Fibroblast of lung (primary cell): Measurements from ENCODE around the gene HSPH1. TPM values are rescaled to one million over a fixed set of nuclear protein-coding genes. Genes with fewer than 3 reads are reported as not detected.

Experiments
- DNase-seq, 2 donors: peaks; one replicate each; pipeline versions ENCODE4 v3.0.0 to v3.0.0-alpha.2; 2010; ENCODE audit warnings: low read depth in 2 of 2
- H2AFZ ChIP-seq: 2 replicates; pipeline ENCODE4 v1.5.1; 2012; ENCODE audit warnings: low read length, control low read depth, inconsistent platforms
- H3K27ac ChIP-seq: 2 replicates; pipeline ENCODE4 v1.5.1; 2011; ENCODE audit warnings: low read length, control low read depth; ENCODE audit not compliant: insufficient read depth
- H3K27me3 ChIP-seq: 2 replicates; pipeline ENCODE4 v1.5.1; 2011; ENCODE audit warnings: mild to moderate bottlenecking, low read length; ENCODE audit not compliant: control insufficient read depth, insufficient read depth
- H3K36me3 ChIP-seq: 2 replicates; pipeline ENCODE4 v1.5.1; 2011; ENCODE audit warnings: low read length; ENCODE audit not compliant: control insufficient read depth, insufficient read depth
- H3K4me1 ChIP-seq: 2 replicates; pipeline ENCODE4 v1.5.1; 2011; ENCODE audit warnings: low read length; ENCODE audit not compliant: control insufficient read depth, insufficient read depth; ENCODE audit errors: extremely low read depth
- H3K4me2 ChIP-seq: 2 replicates; pipeline ENCODE4 v1.5.1; 2011; ENCODE audit warnings: low read length, control low read depth; ENCODE audit not compliant: insufficient read depth; ENCODE audit errors: extremely low read depth
- H3K4me3 ChIP-seq, 4 experiments: fragments of 200-600 bp in 1 of 4; sonication (generic) in 1 of 4; replicated peaks in 1 of 4; 2 replicates each; pipeline ENCODE4 v1.5.1; 2011 to 2016; ENCODE audit warnings: low read length in 4 of 4, low read depth in 3 of 4, mild to moderate bottlenecking in 3 of 4, control low read depth in 2 of 4, inconsistent platforms in 1 of 4, mixed read lengths in 1 of 4; ENCODE audit not compliant: insufficient read depth in 1 of 4; ENCODE audit errors: control extremely low read depth in 1 of 4
- H3K79me2 ChIP-seq: 2 replicates; pipeline ENCODE4 v1.5.1; 2012; ENCODE audit warnings: mild to moderate bottlenecking, low read length, inconsistent platforms; ENCODE audit not compliant: control insufficient read depth, insufficient read depth
- H3K9ac ChIP-seq: 2 replicates; pipeline ENCODE4 v1.5.1; 2011; ENCODE audit warnings: mild to moderate bottlenecking, low read length, control low read depth; ENCODE audit not compliant: insufficient read depth
- H3K9me3 ChIP-seq: 2 replicates; pipeline ENCODE4 v1.5.1; 2012; ENCODE audit warnings: low read depth, low read length; ENCODE audit not compliant: control insufficient read depth, insufficient read depth
- H4K20me1 ChIP-seq: 2 replicates; pipeline ENCODE4 v1.5.1; 2011; ENCODE audit warnings: low read length; ENCODE audit not compliant: control insufficient read depth, insufficient read depth; ENCODE audit errors: extremely low read depth
- EZH2 ChIP-seq: IDR thresholded peaks from 2 replicates; pipeline ENCODE4 v1.5.1; 2012; ENCODE audit warnings: low read length, control low read depth, mild to moderate bottlenecking; ENCODE audit errors: missing control alignments
- polyA plus RNA-seq, 2 donors: library from polyadenylated mRNA; depleted of rRNA in 1 of 2; stranded (reverse) in 1 of 2; unstranded in 1 of 2; fragments of >200 nt; gene quantifications; 2 replicates each; pipeline ENCODE4 v1.2.1, GENCODE V29; 2011 to 2012; ENCODE audit warnings: missing spikeins in 1 of 2
- total RNA-seq: library from RNA; depleted of rRNA; stranded (reverse); fragments of >200 nt; gene quantifications from 2 replicates; pipeline ENCODE4 v1.2.1, GENCODE V29; 2014
- TF ChIP-seq, protein P1 (sequence below), 2 donors: IDR thresholded peaks in 1 of 2; conservative IDR thresholded peaks in 1 of 2; 1 replicate in 1 of 2; 2 replicates in 1 of 2; pipeline ENCODE4 v1.5.1; 2011 to 2012; ENCODE audit warnings: low read length in 2 of 2, control low read depth in 1 of 2, inconsistent platforms in 1 of 2, low read depth in 1 of 2, mild to moderate bottlenecking in 1 of 2

The HSPH1 gene
- total and polyA plus RNA-seq, 2 donors (not counting 1 experiment from before 2014, with no cell fraction given) = 34.4 to 40.6 TPM

DNA sequence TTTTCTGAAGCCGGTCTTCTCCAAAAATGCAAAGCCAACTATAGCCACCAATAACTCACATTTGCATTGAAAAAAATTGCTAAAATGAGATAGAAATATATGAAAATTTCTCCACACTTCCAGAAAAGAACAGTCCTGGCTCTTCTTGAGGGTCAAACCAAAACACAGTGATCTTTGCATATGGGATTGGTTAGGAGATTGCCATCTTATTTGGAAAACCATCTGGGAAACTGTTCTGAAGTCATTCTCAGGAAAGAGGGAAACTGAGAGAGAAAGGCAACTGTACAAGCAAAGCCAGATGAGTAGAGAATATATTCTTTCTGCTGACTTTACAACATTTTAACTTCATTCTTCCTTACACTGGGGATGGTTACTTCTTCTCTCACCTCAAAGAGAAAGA lies 54.6 kb downstream of the HSPH1 start:
- Histone ChIP-seq H3K36me3 (no peaks in the 10 kb centered on the region), H3K4me2 (no peak overlapping the region), H3K27me3 (peaks cover 13% of the 10 kb centered on the region), H2AFZ (no peak overlapping the region), H3K9me3 (no peaks in the 10 kb centered on the region), H3K4me3 (no peak overlapping the region), H3K79me2 (no peaks in the 10 kb centered on the region), H4K20me1 (no peaks in the 10 kb centered on the region), H3K9ac (no peak overlapping the region), H3K4me1 (no peaks in the 10 kb centered on the region), H3K27ac (no peak overlapping the region)
- TF ChIP-seq, protein P1, sequence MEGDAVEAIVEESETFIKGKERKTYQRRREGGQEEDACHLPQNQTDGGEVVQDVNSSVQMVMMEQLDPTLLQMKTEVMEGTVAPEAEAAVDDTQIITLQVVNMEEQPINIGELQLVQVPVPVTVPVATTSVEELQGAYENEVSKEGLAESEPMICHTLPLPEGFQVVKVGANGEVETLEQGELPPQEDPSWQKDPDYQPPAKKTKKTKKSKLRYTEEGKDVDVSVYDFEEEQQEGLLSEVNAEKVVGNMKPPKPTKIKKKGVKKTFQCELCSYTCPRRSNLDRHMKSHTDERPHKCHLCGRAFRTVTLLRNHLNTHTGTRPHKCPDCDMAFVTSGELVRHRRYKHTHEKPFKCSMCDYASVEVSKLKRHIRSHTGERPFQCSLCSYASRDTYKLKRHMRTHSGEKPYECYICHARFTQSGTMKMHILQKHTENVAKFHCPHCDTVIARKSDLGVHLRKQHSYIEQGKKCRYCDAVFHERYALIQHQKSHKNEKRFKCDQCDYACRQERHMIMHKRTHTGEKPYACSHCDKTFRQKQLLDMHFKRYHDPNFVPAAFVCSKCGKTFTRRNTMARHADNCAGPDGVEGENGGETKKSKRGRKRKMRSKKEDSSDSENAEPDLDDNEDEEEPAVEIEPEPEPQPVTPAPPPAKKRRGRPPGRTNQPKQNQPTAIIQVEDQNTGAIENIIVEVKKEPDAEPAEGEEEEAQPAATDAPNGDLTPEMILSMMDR (conservative IDR thresholded peaks at IDR 0.05 in 1 of 2, IDR thresholded peaks at IDR 0.05 in 1 of 2; ENCODE audit: low read depth in 1 of 2, low read length in 2 of 2) = no peak
- no peak for TF ChIP-seq EZH2
- no peak for DNase-seq

DNA sequence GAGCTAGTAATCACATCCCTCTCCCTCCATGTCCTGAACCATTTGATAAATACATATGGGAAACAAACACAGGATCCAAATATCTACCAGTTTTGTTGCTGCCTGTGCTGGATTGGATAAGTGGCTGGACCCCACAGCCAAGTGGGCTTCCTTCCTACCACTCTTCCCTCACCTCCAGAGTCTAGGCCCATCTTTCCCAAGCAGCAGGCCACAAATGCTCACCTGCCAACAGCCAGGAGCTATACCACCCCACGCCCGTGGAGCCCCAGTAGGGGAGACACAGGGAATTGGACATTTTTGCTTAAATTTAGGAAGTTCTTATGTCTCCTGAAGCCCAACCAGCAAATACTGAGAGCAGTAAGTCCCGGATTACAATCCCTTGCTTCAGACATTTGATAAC lies 55.8 kb downstream of the HSPH1 start:
- no peaks in the 10 kb centered on the region for H3K9me3 ChIP-seq
- H3K36me3 ChIP-seq = no peaks in the 10 kb centered on the region
- H3K4me2 ChIP-seq = no peak overlapping the region
- no peak for DNase-seq
- no peak overlapping the region for H3K4me3 ChIP-seq
- no peaks in the 10 kb centered on the region for H3K79me2 ChIP-seq
- H3K27ac ChIP-seq = no peak overlapping the region
- TF ChIP-seq, protein P1 (conservative IDR thresholded peaks at IDR 0.05 in 1 of 2, IDR thresholded peaks at IDR 0.05 in 1 of 2; ENCODE audit: low read depth in 1 of 2, low read length in 2 of 2) = no peak
- TF ChIP-seq EZH2 = no peak
- no peaks in the 10 kb centered on the region for H4K20me1 ChIP-seq
- H3K9ac ChIP-seq = no peak overlapping the region
- H2AFZ ChIP-seq = no peak overlapping the region
- H3K4me1 ChIP-seq = no peaks in the 10 kb centered on the region
- H3K27me3 ChIP-seq = peaks cover 13% of the 10 kb centered on the region

DNA sequence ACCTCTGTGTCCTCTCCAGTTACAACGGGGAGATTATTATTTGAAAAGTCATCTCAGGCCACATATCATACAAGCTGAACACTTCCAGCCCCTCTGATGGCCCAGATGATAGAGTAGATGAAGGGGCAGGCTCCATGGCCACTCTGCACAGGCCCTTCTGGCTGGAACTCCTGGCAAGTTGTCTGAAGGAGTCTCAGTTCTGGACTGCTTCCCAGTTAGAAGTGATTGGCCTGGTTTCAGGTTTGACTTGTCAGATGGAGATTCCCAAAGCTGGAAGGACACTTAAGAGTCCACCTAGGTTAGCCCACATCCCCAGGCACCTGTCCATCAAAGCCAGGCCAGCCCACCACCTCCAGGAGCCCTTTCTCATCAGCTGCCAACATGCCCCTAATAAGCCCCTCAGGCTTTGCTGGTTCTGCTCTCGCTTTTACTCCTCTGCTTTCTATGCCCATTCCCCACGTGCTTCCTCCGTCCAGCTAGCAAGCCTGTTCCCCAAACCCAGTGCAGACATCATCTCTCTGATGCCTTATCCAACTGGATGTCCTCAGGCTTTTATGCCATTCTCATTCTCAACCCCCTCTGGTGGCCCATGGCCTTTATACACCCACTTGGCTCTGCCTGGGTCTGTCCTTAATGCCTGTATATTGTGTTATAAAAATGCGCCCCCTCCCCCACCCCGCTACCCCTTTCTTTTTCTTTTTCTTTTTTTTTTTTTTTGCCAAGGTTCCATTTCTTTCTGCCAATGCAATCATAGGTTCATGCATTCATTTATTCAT lies 56.5 kb downstream of the HSPH1 start:
- H3K79me2 ChIP-seq = no peaks in the 10 kb centered on the region
- H3K4me1 ChIP-seq = no peaks in the 10 kb centered on the region
- H3K9me3 ChIP-seq = no peaks in the 10 kb centered on the region
- H3K4me2 ChIP-seq = no peak overlapping the region
- no peak overlapping the region for H3K9ac ChIP-seq
- no peak overlapping the region for H3K4me3 ChIP-seq
- DNase-seq = peak; percentile 5 to 15
- no peak for TF ChIP-seq EZH2
- TF ChIP-seq, protein P1 (conservative IDR thresholded peaks at IDR 0.05 in 1 of 2, IDR thresholded peaks at IDR 0.05 in 1 of 2; ENCODE audit: low read depth in 1 of 2, low read length in 2 of 2) = no peak
- no peak overlapping the region for H3K27ac ChIP-seq
- no peaks in the 10 kb centered on the region for H3K36me3 ChIP-seq
- H2AFZ ChIP-seq = no peak overlapping the region
- no peaks in the 10 kb centered on the region for H4K20me1 ChIP-seq
- H3K27me3 ChIP-seq = peaks cover 13% of the 10 kb centered on the region
